ENCODE measurements around the gene SLC16A12. TPM values are rescaled to one million over a fixed set of nuclear protein-coding genes. Genes with fewer than 3 reads are reported as not detected.
"Not testable (repeated sequence)": the region's sequence is repeated elsewhere in the genome, so short reads cannot be mapped to it uniquely, and the experiment has no call there.

The SLC16A12 gene
- total and polyA plus RNA-seq, 8 donors = 0.06 to 9.7 (median 0.81) TPM; not detected in 2

GRCh38 chr10:89534826-89535166, 598 bp downstream of the SLC16A12 start:
- Histone ChIP-seq H3K4me1 (peaks cover 11 to 17% (median 15%) of the 10 kb centered on the region in 4 donors), H3K9me3 (no peaks in the 10 kb centered on the region), H3K27me3 (peaks cover 0 to 76% (median 23%) of the 10 kb centered on the region in 3 donors), H3K36me3 (no peaks in the 10 kb centered on the region), H3K4me3 (peak overlapping the region; percentile 49 to 54 (median 52)), H3K27ac (no peak overlapping the region)
- no peak for DNase-seq
- TF ChIP-seq EP300 (IDR thresholded peaks at IDR 0.05) = no peak
- TF ChIP-seq POLR2AphosphoS5 (IDR thresholded peaks at IDR 0.05) = no peak
- TF ChIP-seq CTCF (IDR thresholded peaks at IDR 0.05) = no peak
- TF ChIP-seq POLR2A (IDR thresholded peaks at IDR 0.05) = no peak
- 13 to 25% (median 19%) methylated on average over 8 of the region's 8 CpGs for WGBS, 5 donors
- intact Hi-C loops (cut with DNase I; ENCODE audit: low total_unique reads) = no loop called here

- DNase-seq = no peak
- Histone ChIP-seq H3K4me1 (peaks cover 11 to 17% (median 15%) of the 10 kb centered on the region in 4 donors), H3K36me3 (no peaks in the 10 kb centered on the region), H3K9me3 (no peaks in the 10 kb centered on the region), H3K27ac (no peak overlapping the region), H3K27me3 (peaks cover 0 to 75% (median 23%) of the 10 kb centered on the region in 3 donors), H3K4me3 (no peak overlapping the region)
- 75 to 89% (median 81%) methylated on average over 3 of the region's 3 CpGs for WGBS, 5 donors
- TF ChIP-seq POLR2A (IDR thresholded peaks at IDR 0.05) (no peak), CTCF (IDR thresholded peaks at IDR 0.05) (no peak), POLR2AphosphoS5 (IDR thresholded peaks at IDR 0.05) (no peak), EP300 (IDR thresholded peaks at IDR 0.05) (no peak)
- intact Hi-C loops (cut with DNase I; ENCODE audit: low total_unique reads) = no loop called here
These were observed 2.9 kb downstream of the SLC16A12 start for GRCh38 chr10:89532476-89532875.

GRCh38 chr10:89531359-89531758, 4.0 kb downstream of the SLC16A12 start:
- intact Hi-C loops (cut with DNase I; ENCODE audit: low total_unique reads) = no loop called here
- WGBS, 5 donors = 68 to 93% (median 88%) methylated on average over 3 of the region's 3 CpGs
- H3K9me3 ChIP-seq = no peaks in the 10 kb centered on the region
- H3K36me3 ChIP-seq = no peaks in the 10 kb centered on the region
- no peak for TF ChIP-seq POLR2A (IDR thresholded peaks at IDR 0.05)
- TF ChIP-seq EP300 (IDR thresholded peaks at IDR 0.05) = no peak
- no peak for TF ChIP-seq CTCF (IDR thresholded peaks at IDR 0.05)
- TF ChIP-seq POLR2AphosphoS5 (IDR thresholded peaks at IDR 0.05) = no peak
- H3K27ac ChIP-seq = no peak overlapping the region
- DNase-seq = no peak
- H3K27me3 ChIP-seq = peaks cover 0 to 68% (median 23%) of the 10 kb centered on the region in 3 donors
- H3K4me1 ChIP-seq = peaks cover 11 to 22% (median 16%) of the 10 kb centered on the region in 4 donors
- H3K4me3 ChIP-seq = no peak overlapping the region

DNA sequence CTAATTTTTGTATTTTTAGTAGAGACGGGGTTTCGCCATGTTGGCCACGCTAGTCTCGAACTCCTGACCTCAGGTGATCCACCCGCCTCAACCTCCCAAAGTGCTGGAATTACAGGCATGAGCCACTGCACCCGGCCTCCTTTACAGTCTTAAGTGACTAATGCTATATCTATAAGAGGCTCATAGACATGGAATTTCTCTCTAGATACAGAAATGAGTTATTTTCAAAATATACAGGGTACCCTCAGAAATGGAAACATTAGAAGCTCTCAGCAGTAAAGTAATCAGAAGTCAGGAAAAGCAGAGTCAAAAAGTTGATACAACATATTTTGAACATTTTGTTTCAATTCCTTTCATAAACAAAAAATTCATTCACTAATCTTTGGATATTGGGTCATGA, 5.7 kb downstream of the SLC16A12 start:
- intact Hi-C loops (cut with DNase I; ENCODE audit: low total_unique reads); H3K36me3 ChIP-seq; H3K4me3 ChIP-seq; H3K9me3 ChIP-seq; H3K27ac ChIP-seq; DNase-seq: not testable (repeated sequence)
- H3K4me1 ChIP-seq = peaks cover 8 to 17% (median 11%) of the 10 kb centered on the region in 4 donors
- 83 to 94% (median 94%) methylated on average over 6 of the region's 6 CpGs for WGBS, 5 donors
- peaks cover 0 to 52% (median 9%) of the 10 kb centered on the region in 3 donors for H3K27me3 ChIP-seq

DNA sequence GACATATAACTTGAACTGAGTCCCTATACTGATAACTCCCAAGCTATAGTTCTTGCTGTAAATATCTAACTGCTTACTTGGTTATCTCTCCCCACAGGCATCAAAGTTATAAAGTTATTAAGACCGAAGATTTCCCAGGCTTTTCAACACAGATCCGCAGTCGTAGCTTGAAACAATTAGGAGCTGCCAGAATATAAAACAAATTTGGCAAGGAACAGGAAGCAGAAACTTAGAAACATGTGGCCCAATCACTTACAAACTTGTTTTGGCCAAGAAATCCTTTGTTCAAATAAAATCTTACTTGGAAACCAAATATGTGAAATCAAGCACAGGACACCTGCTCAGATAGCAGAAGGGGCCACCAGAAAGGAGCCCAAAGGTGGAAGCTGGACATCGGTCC, 9.0 kb downstream of the SLC16A12 start:
- no peak overlapping the region for H3K4me3 ChIP-seq
- DNase-seq = peak in 1 of 2 donors; percentile 38
- WGBS, 5 donors = 21 to 42% (median 33%) methylated on average over 4 of the region's 4 CpGs
- no peak overlapping the region for H3K27ac ChIP-seq
- intact Hi-C loops (cut with DNase I; ENCODE audit: low total_unique reads) = no loop called here
- peaks cover 0 to 19% (median 0%) of the 10 kb centered on the region in 3 donors for H3K27me3 ChIP-seq
- H3K36me3 ChIP-seq = no peaks in the 10 kb centered on the region
- peaks cover 8 to 21% (median 10%) of the 10 kb centered on the region in 4 donors for H3K4me1 ChIP-seq
- TF ChIP-seq POLR2A (IDR thresholded peaks at IDR 0.05) (no peak), CTCF (IDR thresholded peaks at IDR 0.05) (no peak), EP300 (IDR thresholded peaks at IDR 0.05) (no peak), POLR2AphosphoS5 (IDR thresholded peaks at IDR 0.05) (no peak)
- H3K9me3 ChIP-seq = no peaks in the 10 kb centered on the region
